DOHH2 (cell line): Measurements from ENCODE around the gene SERTAD4.

ENCODE experiments used
- CTCF ChIP-seq: fragments of 200-600 bp; sonication (generic); IDR thresholded peaks from one replicate; pipeline ENCODE4 v1.5.1; 2014; ENCODE audit warnings: antibody characterized with exemption, mild to moderate bottlenecking, low read depth, low read length; ENCODE audit not compliant: poor library complexity, severe bottlenecking
- EZH2phosphoT487 ChIP-seq: fragments of 200-600 bp; sonication (generic); IDR thresholded peaks from 2 replicates; pipeline ENCODE4 v1.6.1; 2017; ENCODE audit warnings: borderline replicate concordance, mild to moderate bottlenecking, antibody characterized with exemption, low read length, moderate library complexity, mixed read lengths

- TF ChIP-seq CTCF = no peak
- no peak for TF ChIP-seq EZH2phosphoT487
These were observed 13.9 kb downstream of the SERTAD4 start for GRCh38 chr1:210246447-210246846.
